GM19043 (cell line): Measurements from ENCODE around the gene DEXI.

Experiments
- ATAC-seq: cut with Tn5 transposase; IDR thresholded peaks from one replicate; pipeline ENCODE4 v1.9.1; 2021; ENCODE audit warnings: low read depth; ENCODE audit not compliant: unreplicated experiment

Gene DEXI

GRCh38 chr16:10942352-10943063 lies at the start of gene DEXI:
DEXI (minus strand) TSS chr16:10942468; CDS start chr16:10942005, 463 bp downstream.
- ATAC-seq = peak; percentile 60

GRCh38 chr16:10990378-10990777 lies 48.1 kb upstream of the DEXI start:
- ATAC-seq = no peak

DNA sequence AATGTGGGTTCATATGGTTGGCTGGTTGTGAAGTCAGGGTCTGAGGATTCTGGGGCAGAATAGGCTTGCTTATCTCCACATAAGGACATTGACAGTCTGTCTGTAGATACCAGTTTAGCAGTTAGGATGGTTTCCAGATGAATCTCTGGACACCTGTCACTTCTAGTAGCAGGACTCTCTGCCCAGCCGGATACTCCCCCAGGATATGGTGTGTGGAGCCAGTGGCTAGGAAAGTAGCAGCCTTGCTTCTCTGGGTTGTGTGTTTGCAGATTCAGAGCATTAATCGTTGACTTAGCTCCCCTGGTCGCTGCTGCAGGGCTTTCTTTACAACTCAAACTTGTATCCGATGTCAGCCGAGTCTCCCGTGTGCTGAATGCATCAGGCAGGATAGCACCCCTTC lies 47.3 kb upstream of the DEXI start:
- ATAC-seq = no peak

DNA sequence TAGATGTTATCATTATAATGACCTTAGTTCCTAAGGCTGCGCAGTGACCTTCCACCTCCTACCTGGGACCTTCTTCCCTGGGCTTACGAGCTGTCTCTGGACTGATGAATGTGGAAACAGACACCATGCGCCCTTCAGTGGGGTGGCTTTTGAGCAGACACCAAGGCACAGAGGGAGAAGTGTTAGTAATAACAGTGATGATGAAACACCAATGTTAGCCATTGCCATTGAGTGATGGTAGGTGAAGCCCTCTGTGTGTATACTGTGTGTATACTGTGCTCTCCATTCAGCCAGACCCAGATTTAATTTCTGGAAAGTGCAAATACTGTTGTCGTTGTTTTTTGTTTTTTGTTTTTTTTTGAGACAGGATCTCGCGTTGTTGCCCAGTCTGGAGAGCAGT lies 46.6 kb upstream of the DEXI start:
- ATAC-seq = no peak

DNA sequence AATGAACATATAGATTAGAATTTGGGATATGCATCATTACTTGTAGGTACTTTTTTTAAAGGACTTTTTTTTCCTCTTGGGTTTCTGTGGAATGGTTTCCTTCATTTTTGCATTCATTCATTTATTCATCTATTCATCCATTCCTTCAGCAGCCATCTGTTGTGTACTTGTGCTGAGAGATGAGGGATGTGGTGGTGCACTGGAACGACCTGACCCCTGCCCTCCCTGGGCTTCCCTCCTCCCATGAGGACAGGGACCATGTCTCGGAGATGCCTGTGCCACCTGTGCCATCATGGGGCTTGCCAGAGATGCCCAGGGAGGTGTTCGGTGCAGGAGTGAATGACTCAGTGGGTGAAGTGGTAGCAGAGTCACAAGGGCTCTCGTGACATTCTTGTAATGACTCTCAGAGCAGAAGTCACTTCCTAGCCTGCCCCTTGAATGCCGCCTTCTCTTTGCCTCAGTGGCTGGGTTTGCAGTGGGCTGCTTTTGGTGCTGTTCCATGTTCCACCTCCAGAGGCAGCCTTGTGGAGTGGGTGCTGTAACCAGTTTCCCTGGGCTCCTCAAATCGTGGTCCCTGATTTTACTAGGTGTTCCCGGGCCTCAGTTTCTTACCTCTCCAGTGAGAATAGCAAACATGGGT lies 46.0 kb upstream of the DEXI start:
- ATAC-seq = peak; percentile 52

DNA sequence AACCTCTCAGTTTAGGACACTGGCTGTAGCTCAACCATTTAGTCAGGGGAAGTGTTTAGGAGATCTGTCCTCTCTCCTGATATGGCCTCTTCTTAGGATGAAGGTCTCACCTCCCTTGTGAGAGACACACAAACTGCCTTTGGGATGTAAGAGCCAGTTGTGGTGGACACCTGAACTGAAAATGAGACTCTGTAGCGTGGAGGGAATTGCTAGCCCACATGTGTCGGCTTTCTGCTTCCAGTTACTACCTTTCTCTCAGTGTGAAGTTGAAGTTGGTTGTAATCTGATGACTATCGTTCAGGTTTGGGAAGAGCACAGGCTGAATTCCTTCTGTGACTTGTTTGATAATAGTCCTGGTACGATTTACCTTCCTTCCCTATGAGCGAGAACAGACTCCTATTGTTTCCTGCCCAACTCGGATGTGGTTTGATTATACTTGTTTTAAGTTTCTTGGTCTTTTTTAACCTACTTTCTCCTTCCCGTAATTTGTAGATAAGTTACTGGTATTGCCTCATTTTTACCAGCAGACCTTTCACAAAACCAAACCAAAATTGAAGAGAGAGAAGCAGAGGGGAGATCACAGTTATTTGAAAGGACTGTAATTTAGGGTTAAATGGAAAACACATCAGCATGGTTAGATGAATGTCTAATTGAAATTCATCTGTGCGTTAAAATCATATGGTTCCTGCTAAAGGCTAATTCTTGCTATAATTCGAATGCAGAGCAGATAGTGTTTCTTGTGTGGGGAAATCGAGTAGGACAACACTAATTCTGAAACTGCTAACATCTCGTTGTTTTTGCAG lies 45.3 kb upstream of the DEXI start:
- ATAC-seq = no peak

DNA sequence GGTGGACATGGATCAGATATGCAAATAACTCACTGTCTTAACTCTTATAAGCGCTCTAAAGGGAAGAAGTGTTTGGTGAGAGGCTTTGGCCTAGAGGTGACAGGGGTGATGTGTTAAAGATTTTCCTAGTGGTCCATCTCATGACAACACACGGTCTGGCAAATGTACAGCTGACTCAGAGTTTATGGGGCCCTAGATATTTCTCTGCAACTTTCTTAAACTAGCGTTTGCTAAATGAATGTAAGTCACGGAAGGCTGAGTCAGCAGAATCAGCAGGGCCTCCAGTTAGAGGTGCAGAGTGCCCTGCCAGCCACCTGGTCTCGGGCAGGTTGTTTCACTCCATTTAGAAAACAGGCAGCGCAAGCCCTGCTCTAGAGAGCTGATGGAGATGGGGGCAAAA lies 42.2 kb upstream of the DEXI start:
- no peak for ATAC-seq

- no peak for ATAC-seq
These were observed 40.9 kb upstream of the DEXI start for GRCh38 chr16:10983159-10983558.

DNA sequence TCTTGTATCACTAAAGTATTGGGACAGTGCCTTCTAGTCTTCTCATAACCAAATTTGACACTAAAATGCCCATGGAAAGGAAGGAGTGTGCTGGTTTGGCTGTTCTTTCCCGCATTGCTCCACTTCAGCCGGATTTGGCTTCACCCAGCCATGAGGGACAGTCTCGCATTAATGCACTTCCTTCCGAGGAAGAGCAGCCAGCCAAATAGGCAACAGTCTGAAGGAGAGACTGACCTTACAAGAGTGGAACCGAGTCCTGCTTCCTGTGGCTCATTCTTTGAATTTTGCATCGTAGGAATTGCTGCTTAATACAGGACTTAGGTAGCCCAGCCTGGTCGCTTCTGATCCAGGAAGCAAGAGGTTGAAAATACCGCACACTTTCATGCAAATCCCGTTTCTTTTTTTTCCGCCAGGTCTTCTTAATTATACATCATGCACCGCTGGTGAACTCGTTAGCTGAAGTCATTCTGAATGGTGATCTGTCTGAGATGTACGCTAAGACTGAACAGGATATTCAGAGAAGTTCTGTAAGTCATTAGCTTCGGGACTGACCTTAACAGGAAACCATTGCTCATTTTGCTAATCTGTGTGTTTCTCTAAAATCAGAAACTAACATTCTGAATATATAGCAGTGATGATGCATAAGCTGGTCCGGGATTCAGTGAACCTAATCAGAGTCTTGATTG lies 40.3 kb upstream of the DEXI start:
- peak; percentile 49 for ATAC-seq

DNA sequence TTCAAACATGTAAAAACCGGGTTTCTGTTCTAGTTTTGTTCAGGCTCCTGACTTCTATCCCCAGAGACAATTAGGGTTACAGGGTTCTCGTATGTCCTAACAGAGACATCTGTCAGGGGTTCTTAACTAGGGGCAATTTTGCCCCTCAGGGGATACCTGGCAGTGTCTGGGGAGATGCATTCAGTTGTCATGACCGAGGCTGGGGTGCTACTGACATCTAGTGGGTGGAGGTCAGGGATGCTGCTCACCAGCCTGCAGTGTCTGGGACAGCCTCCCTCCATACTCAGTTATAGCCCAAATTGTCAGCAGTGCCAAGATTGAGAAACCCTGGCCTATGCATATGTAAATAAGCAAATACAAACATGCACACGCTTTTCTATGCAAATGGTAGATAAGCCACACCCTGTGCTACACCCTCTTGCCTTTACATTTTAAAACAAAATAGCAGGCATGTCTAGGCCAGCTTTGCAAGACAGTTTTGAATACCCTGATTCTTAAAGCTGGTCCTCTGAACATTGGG lies 39.5 kb upstream of the DEXI start:
- peak; percentile 61 for ATAC-seq

- ATAC-seq = no peak
These were observed 38.5 kb upstream of the DEXI start for GRCh38 chr16:10980813-10981212.

DNA sequence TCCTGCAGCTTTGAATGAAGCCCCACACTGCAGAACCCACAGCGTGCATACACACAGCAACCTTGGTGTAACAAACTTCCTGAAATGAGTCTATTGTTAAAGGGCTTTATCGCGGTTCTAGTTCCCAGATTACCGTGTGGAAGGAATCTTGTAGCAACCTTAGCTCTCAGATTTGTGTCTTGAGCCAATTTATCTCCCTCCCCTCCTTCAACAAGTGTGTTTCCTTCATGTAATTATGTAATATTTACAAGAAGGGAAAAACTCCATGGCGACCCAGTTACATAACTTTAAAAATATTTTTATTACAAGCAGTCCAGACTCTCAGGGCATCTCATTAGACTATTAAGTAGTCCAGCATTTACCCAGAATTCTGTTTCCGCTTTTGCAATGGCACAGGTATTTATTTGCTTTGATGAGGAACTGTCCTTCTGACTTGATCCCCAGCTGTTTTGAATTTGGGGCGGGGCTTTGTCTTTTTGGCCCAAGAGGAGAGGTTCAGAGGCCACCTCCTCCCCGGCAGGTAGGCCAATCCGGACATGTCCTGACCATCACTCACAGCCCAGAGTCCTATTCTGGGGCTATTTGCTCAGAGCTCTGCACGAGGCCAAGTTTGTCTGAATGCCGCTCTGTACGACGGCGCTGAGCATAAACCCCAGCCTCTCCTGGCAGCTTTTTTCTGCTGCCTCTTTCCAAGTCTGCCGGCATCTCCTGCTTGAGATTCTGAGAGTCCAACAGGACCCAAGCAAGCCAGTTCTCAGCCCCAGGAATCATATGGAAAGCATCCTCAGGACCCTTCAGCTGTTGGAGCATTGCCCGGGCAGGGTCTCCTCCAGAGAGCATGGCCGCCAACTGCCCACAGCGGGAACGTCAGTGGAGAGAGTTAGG lies 37.7 kb upstream of the DEXI start:
- ATAC-seq = no peak

DNA sequence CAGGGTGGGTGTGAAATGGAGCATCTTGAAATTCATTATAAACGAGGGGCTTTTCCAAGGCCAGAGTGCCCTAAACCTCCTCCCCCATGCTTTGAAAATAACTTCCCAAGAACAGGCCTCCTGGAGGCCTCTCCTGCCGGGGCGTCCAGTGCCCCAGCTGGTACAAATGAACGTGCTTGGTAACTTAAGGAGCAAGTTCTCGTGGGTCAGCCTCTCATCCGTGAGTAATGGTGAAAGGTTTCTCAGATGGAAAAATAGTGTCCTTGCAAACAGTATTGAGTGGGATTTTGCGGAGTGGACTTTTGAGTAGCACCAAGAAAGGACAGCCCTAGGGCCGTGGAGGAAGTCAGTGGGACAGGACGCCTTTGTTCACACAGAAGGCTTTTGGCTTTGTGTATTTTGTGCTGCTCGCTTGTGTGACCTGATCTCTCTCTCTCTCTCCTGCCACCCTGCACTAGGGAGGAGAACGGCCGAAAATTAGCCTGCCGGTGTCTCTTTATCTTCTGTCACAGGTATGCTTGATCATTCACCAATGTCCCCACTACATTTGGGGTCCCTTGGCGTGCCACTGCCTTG lies 36.7 kb upstream of the DEXI start:
- ATAC-seq = no peak

DNA sequence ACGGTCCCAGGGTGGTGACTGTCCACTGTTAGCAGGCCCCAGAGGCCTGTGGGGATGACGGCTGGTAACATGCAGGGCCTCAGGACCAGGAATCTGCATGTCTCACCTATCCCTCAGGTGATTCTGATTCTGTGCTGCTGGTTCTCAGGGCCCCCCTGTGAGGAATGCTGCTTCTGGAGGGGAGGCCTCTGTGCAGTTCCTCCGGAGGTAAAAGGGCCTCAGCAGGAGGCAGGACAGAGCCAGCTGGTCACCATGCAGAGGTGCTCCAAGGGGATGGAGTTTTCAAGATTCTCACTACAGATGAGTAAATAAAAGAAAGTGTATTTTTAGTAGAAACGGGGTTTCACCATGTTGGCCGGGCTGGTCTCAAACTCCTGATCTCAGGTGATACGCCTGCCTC lies 35.9 kb upstream of the DEXI start:
- no peak for ATAC-seq

- no peak for ATAC-seq
These were observed 34.4 kb upstream of the DEXI start for GRCh38 chr16:10976634-10977033.

DNA sequence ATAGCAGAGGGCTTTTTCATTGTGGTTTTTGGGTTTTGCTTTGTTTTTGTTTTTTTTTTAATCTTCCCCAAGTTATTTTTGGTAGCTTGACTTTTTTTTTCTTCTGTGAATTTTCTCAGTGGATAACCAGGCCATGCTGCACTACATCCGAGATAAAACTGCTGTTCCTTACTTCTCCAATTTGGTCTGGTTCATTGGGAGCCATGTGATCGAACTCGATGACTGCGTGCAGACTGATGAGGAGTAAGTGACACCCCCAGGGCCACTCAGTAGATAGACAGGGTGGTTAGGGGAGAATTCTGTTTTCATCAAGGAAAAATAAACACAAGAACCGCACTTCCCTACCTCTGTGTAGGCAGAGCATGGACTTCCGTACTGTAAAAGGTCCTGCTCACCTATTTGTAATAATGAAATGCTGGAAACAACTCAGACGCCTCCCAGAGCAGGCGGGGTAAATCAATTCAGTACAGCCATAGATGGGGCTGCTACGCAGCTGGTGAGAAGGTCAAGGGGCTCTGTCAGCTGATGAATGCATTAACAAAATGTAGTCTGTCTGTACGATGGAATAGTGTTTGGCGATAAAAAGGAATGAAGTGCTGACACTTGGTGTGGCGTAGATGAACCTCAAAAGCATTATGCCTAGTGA lies 30.7 kb upstream of the DEXI start:
- no peak for ATAC-seq

DNA sequence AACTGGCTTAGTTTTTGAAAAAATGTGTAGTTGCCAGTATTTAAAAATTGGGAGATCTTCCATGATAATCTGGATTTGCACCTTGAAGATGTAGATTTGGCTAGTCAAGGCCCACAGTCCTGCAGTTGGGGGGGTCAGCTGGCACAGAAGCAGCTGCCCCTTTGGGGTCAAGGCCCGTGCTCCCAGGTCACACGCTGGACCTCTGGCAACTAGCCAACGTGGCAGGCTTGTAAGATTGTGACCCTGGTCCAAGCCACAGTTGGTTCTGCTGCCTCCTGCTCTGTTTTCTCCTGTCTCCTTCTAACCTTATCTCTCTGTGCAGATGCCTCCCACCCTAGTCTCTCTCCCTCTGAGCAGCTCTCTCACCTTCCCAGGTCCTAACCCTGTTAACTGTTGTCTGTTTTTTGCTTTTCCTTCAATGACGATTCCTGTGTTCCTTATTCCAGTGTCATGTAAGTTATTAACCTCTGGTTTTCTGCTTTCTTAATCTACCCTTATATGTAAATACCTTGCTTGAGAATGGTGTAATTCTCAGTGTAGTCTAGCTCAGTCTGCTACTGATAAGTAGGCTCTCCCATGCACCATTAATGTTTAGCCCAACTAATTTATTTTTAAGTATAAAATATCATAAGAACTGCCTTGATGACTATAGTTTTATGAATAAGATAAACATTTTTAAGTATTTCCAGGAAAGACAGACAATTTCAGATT lies 30.0 kb upstream of the DEXI start:
- ATAC-seq = no peak

DNA sequence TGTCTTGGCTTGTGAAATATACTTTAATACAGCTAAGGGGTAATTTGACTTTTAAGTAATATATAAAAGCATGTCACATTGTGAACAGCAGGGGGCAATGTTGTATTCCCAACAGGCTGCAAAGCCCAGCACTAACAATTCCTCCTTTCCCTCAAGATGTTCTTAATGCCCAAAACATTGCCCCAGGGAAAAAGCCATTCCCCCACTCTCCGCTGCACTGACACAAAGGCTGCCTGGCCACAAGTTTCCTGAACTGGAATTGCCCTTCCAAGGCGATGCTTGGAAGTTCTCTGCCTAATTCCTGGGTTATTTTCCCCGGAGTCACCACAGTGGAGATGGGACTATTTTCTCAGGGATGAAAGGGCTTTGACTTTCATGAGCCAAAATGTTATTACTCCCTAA lies 29.3 kb upstream of the DEXI start:
- ATAC-seq = no peak
